K562 (cell line): ENCODE results near the gene UIMC1.

ENCODE experiments used
- BHLHE40 ChIP-seq: IDR thresholded peaks from 2 replicates; pipeline ENCODE4 v1.6.1; 2011; ENCODE audit warnings: low read length, improper control_type of control experiment
- ZNF354B ChIP-seq: fragments of 250-450 bp; sonication (Bioruptor Pico); IDR thresholded peaks from 2 replicates; pipeline ENCODE4 v1.4.0; 2020

DNA sequence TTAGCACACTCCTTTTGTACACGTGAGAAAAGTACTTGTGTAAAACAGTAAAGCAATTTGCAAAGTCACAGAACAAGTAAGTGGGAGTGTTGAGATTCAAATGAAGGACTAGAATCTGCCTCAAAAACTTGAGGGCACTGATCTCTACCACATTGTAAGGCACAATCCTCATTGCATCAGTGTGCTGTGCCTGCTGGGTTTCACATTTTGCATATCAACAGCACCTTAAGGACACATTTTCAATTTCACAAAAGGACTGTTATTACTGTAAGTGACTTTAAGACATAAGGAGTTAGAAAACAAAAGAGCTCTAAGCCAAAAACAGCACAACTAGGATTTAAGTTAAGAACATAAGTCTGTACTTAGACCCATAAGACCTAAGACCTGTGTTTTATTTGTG lies 62.8 kb downstream of the UIMC1 start:
- TF ChIP-seq BHLHE40, result no peak
- no peak for TF ChIP-seq ZNF354B (CRISPR knock-in tag)
